ENCODE results near the gene EMILIN3.
A peak's percentile ranks its signal among the peaks of the same experiment; 100 is the strongest.
"Not testable (repeated sequence)": the region's sequence is repeated elsewhere in the genome, so short reads cannot be mapped to it uniquely, and the experiment has no call there.

Gene EMILIN3

GRCh38 chr20:41318271-41318649 lies 48.4 kb downstream of the EMILIN3 start:
- no peak for DNase-seq (ENCODE audit: low spot score)

GRCh38 chr20:41317546-41318270 lies 48.9 kb downstream of the EMILIN3 start, which contains the start of gene ZHX3:
ZHX3 (minus strand) TSS chr20:41317731; CDS start chr20:41204916, 112,815 bp downstream.
- DNase-seq (ENCODE audit: low spot score) = peak; percentile 98

GRCh38 chr20:41316602-41317545 lies 49.7 kb downstream of the EMILIN3 start:
- peak; percentile 68 for DNase-seq (ENCODE audit: low spot score)

GRCh38 chr20:41316051-41316450 lies 50.6 kb downstream of the EMILIN3 start:
- no peak for DNase-seq (ENCODE audit: low spot score)

GRCh38 chr20:41314386-41314785 lies 52.2 kb downstream of the EMILIN3 start:
- DNase-seq (ENCODE audit: low spot score) = no peak

GRCh38 chr20:41312009-41312408 lies 54.6 kb downstream of the EMILIN3 start:
- DNase-seq (ENCODE audit: low spot score) = not testable (repeated sequence)

Data from CD4-positive, alpha-beta T cell treated with Interleukin-6 at 100 ng/mL for 8 hours (primary cell).